GM18868 (cell line): ENCODE results near the gene HEYL.
A peak's percentile ranks its signal among the peaks of the same experiment; 100 is the strongest.
"Not testable (repeated sequence)": the region's sequence is repeated elsewhere in the genome, so short reads cannot be mapped to it uniquely, and the experiment has no call there.

Source experiments
- ATAC-seq: cut with Tn5 transposase; IDR thresholded peaks from one replicate; pipeline ENCODE4 v1.9.1; 2021; ENCODE audit warnings: mild to moderate bottlenecking, moderate library complexity; ENCODE audit not compliant: unreplicated experiment

Gene HEYL

DNA sequence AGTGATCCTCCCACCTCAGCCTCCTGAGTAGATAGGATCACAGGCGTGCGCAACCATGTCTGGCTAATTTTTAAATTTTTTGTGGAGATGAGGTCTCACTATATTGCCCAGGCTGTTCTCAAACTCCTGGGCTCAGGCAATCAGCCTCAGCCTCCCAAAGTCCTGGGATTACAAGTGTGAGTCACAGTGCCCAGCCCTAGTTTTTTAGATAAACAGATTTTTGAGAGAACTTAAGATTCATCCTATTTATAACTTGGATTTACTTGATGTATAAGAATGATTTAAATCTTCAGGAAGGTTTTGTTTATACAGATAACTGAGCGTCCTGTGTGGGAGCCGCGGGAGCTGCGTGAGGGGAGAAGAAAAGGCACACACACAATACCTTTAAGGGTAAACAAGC lies 26.2 kb downstream of the HEYL start:
- ATAC-seq = no peak

DNA sequence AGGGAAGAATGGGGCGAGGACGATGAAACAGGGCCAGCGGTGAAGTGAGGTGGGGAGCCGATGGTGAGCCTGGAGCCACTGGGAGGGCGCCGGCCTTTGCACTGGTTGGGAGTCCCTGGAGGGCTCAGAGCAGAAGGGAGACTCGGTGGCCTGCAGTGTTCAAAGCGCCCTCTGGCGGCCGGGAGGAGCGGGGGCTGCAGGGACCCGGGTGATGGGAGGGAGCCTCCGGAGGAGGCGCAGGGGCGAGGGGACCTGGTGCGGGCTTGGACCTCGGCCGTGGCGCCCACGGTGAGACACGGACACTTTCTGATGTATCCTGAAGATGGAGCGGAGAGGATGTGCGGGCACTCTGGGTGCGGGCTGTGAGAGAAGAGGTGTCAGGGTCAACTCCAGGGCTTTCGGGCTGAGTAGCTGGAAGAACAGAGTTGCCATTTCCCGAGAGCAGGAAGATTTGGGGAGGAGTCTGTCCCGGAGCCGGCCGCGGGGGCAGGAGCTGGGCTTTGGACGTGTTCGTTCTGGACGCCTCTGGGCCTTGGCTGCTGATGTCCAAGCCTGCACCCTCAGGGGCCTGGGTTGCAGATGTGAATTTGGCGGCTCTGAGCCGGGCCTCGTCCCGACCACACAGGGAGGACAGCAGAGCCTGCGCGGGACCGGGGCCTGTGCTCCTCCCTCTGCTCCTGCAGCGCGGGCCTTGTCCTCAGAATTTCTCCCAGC lies 29.7 kb downstream of the HEYL start:
- no peak for ATAC-seq

DNA sequence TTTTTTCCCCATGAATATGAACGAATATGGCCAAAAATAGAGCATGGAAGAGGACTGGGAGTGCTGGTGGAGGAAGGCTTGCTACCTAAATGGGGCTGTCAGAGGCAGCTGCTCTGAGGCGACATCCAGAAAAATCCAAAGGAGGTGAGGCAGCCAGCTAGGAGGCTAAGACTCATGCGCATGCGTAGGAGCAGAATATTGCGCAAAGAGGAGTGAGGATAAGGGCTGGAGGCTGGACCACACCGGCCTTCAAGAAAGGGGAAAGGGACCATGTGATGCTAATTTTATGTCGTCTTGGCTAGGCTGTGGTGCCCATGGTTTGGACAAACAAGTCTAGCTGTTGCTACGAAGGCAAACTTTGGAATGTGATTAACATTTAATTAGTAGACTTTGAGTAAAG lies 30.5 kb downstream of the HEYL start:
- ATAC-seq = no peak

DNA sequence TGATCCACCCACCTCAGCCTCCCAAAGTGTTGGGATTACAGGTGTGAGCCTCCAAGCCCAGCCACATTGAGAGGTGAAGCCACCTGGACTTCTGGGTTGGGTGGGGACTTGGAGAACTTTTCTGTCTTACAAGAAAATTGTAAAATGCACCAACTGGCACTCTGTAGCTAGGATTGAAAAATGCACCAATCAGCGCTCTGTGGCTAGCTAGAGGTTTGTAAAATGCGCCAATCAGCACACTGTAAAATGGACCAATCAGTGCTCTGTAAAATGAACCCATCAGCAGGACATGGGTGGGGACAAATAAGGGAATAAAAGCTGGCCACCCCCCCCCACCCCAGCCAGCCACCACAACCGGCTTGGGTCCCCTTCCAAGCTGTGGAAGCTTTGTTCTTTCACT lies 35.8 kb downstream of the HEYL start:
- not testable (repeated sequence) for ATAC-seq

DNA sequence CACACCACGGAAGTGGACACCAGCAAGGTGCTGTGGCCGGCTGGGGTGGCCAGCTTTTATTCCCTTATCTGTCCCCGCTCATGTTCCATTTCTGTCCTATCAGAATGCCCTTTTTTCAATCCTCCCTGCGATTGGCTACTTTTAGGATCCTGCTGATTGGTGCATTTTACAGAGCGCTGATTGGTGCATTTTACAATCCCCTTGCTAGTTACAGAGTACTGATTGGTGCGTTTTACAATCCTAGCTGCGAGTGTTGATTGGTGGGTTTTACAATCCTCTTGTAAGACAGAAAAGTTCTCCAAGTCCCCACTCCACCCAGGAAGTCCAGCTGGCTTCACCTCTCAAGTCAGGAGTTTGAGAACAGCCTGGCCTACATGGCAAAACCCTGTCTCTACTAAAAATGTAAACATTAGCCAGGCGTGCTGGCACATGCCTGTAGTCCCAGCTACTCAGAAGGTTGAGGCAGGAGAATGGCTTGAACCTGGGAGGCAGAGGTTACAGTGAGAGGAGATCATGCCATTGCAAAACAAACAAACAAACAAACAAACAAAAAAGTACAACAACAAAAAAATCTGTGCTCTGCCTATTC lies 37.7 kb downstream of the HEYL start:
- ATAC-seq = not testable (repeated sequence)

DNA sequence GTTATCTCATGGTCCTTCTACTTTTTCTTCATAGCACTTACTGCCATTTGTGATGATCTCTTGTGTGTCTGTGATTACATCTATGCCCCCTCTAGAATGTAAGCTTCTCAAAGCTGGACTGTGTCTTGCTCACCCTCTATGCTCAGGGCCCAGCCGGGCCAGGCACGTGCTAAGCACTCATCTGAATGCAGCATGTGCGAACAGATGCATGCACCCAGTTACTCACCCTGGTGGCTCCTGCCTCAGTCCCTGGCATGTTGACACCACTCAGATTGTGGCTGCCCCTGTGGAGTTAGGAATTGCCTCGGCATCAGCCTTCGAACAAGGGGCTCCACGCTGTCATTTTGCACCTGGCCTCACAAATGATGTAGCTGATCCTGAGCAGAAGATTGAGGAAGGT lies 43.3 kb downstream of the HEYL start:
- no peak for ATAC-seq

DNA sequence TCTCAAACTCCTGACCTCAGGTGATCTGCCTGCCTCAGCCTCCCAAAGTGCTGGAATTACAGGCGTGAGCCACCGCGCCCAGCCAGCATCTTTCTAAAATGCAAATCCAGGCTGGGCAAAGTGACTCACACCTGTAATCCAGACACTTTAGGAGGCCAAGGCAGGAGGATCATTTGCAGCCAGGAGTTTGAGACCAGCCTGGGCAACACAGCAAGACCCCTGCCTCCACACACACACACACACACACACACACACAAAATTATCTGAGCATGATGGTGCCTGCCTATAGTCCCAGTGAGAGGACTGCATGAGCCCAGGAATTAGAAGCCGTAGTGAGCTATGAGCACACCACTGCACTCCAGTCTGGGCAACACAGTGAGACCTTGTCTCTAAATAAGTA lies 46.1 kb downstream of the HEYL start:
- ATAC-seq = no peak

DNA sequence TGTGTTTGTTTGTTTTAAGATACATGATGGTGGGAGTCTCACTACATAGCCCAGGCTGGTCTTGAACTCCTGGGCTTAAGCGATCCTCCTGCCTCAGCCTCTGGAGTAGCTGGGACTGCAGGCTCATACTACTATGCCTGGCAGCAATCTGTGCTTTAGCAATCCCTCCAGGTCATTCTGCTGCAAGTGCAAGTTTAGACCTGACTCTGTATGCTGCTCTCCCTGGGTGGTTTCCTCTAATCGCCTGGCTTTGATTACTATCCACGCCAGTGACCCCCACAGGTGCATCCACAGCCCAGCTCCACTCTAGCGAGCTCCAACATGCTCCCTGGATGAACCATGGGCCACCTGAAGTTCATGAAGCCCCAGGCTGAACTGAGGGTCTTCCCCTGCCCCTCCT lies 47.4 kb downstream of the HEYL start:
- ATAC-seq = no peak

DNA sequence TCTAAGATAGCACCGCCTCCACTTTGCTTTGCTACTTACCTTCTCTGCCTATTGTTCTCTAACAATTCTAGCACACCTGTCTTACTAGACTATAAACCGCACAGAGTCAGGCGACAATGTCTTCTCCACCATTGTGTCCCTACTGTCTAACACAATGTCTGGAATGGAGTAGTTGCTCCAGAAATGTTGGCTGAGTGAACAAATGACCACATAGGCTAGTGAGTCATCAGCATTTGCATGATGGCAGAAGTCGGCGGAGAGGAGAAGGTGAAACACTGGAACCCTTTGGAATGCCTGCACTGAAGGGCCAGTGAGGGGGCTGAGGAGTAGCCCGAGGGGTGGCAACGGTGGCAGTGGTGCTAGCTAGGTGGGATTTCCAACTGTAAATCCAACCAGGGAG lies 48.9 kb downstream of the HEYL start:
- no peak for ATAC-seq

DNA sequence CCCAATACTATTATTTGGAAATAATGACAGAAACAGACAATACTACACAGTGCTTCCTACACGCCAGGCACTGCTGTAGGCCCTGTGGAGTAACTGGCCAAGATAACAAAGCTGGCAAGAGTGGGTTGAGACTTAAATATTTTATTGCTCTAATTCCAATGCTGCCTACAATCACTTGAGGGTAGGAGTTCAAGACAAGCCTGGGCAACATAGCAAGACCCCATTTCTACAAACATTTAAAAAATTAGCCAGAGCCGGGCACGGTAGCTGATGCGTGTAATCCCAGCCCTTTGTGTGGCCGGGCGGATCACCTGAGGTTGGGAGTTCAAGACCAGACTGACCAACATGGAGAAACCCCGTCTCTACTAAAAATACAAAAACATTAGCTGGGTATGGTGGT lies 53.5 kb downstream of the HEYL start:
- no peak for ATAC-seq

DNA sequence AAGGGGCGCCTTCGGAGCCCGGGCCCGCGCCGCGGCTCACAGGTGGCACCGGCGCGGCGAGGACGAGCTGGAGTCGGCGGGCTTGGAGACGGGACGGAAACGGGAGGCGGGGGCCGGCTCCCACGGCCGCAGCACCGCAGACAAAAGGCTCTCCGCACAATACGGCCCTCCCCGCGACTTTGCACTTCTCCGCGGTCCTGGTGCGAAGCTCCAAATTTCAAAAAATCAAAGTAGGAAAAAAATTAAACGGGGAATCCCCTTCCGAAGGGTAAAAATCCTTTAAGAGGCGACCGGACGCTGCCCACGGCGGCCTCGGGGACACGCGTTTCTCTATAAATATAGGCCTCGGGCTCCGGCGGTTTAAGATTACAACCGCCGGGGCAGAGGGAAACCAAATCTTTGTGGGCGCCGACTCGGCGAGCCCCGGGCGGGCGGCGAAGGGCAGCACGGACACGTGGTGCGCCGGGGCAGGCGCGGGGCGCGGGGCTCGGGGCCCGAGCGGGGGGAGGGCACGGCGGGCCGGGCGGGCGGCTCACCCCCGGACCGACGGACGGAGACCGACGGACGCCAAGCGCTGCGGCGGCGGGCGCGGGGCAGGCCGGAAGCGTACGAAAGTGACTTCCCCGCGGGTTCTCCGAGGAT lies 63.3 kb downstream of the HEYL start:
- peak; percentile 32 for ATAC-seq

DNA sequence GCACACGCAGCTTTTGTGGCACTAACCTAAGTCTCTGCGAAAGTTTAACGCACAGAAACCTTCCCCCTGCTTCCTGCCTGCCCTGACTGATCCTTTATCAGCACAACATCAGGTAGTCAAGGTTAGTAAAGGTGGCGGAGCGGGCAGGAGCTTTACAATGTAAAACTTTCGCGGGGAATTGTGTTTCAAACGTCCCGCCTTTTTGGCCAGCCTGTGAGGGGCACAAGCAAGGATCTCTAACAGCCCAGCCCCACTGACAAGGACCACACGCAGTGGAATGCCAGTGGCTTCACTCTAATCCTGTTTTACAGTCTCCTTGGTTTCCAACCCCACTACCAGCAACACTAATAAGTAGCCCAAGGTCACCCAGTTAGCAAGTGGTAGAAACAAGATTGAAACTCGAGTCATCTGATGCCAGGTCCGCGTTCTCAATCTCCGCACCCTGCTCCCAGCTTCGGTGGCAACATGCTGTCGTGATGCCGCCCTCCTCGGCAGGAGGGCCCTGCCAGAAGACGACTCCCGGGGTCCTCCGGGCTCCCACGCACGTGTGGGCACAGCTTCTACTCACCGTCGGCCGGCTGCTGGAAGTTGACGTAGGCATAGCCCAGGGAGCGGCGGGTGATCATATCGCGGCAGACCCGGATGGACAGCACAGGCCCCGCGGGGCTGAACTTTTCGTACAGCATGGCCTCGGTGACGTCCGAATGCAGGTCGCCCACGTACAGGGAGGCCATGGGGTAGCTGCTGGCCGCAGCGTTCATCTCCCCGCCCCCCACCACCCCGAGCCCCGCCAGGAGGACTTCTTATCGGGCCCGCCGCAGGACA lies 64.0 kb downstream of the HEYL start:
- ATAC-seq = no peak

DNA sequence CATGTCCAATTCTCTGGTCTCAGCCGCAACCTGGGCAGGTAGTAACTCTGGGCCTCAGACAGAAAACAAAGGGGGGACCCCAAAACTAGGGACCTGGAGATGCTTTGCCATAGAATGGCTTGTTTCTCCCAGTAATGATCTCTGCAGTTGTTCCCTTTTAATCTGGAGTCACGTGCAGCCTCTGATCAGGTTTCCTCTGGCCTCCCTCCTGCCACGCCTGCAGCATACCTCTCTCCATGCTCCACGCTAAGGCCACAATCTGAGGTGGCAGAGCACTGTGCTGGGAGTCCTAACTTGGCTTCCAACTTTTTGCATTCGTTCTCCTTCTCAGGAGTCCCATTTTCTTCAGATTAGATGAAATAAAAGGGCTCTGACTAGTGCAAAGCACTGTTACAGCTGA lies 64.8 kb downstream of the HEYL start:
- ATAC-seq = no peak
